ENCODE data around the gene FLT3LG. TPM values are rescaled to one million over a fixed set of nuclear protein-coding genes. Genes with fewer than 3 reads are reported as not detected.

FLT3LG gene
- total RNA-seq, 4 donors from 2014 or later = 3.7 to 19.4 (median 4.1) TPM; not detected in 1

DNA sequence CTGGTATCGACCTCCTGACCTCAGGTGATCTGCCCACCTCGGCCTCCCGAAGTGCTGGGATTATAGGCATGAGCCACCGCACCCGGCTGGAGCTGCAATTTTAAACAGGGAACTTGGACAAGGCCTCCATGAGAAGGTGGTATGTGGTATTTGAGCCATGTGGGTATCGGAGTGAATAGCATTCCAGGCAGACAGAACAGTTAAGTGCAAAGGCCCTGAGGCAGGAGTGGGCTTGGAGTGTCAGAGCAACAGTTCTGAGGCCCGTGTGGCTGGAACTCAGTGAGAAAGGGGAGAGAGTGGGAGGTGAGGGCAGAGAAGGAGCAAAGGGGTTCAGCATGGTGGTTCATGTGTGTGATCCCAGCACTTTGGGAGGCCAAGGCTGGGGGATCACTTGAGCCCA lies 56.7 kb downstream of the FLT3LG start:
- no peak for TF ChIP-seq POLR2A (IDR thresholded peaks at IDR 0.05)
- TF ChIP-seq, protein P1, sequence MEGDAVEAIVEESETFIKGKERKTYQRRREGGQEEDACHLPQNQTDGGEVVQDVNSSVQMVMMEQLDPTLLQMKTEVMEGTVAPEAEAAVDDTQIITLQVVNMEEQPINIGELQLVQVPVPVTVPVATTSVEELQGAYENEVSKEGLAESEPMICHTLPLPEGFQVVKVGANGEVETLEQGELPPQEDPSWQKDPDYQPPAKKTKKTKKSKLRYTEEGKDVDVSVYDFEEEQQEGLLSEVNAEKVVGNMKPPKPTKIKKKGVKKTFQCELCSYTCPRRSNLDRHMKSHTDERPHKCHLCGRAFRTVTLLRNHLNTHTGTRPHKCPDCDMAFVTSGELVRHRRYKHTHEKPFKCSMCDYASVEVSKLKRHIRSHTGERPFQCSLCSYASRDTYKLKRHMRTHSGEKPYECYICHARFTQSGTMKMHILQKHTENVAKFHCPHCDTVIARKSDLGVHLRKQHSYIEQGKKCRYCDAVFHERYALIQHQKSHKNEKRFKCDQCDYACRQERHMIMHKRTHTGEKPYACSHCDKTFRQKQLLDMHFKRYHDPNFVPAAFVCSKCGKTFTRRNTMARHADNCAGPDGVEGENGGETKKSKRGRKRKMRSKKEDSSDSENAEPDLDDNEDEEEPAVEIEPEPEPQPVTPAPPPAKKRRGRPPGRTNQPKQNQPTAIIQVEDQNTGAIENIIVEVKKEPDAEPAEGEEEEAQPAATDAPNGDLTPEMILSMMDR (IDR thresholded peaks at IDR 0.05) = no peak
- H3K27me3 ChIP-seq = no peaks in the 10 kb centered on the region
- no peaks in the 10 kb centered on the region for H3K4me1 ChIP-seq
- no peak overlapping the region for H3K27ac ChIP-seq
- no peaks in the 10 kb centered on the region for H3K9me3 ChIP-seq
- no peak for DNase-seq
- intact Hi-C loops (cut with DNase I; ENCODE audit: low total_unique reads) = no loop called here
- no peak overlapping the region for H3K4me3 ChIP-seq
- H3K36me3 ChIP-seq = no peaks in the 10 kb centered on the region

DNA sequence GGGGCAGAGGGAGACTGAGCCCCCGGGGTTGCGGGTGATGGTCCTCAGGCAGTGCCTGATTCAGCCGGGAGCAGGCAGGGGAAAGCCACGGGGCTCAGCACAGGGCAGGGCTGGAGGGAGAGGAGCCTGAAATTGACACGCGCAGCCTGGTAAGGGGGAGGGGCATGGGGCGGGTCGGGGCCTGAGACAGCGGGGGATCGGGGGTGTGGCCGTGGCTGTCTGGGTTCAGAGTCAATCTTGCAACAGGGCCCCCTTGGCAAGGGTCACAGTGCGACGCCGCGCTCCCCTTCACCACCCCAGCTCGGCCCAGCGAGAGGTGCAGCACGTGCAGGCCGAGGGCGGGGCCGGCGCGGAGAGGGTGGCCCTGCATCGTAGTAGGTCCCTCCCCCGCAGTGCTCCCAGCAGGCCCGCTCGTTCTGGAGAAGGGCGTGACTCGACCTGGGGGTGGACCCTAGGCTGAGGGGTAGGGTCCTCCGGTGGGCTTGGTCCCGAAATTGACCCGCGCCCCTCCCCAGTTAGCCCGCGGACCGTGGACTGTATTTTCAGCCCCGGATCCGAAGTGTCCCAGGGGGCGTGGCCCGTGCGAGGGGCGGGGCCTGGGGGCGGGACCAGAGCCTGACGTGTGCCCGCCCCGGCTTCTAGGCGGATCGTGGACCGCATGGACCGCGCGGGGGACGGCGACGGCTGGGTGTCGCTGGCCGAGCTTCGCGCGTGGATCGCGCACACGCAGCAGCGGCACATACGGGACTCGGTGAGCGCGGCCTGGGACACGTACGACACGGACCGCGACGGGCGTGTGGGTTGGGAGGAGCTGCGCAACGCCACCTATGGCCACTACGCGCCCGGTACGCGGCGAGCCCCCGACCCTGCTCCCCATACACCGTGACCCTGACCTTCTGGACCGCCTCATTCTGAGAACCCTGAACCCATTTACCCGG lies 59.8 kb downstream of the FLT3LG start:
- H3K27ac ChIP-seq = peak overlapping the region in 1 of 2 donors; percentile 9
- H3K4me3 ChIP-seq = peak overlapping the region; percentile 35 to 49
- no peaks in the 10 kb centered on the region for H3K9me3 ChIP-seq
- no peaks in the 10 kb centered on the region for H3K36me3 ChIP-seq
- H3K27me3 ChIP-seq = no peaks in the 10 kb centered on the region
- intact Hi-C loops (cut with DNase I; ENCODE audit: low total_unique reads) = no loop called here
- peak; percentile 69 to 79 for DNase-seq
- no peaks in the 10 kb centered on the region for H3K4me1 ChIP-seq
- TF ChIP-seq POLR2A (IDR thresholded peaks at IDR 0.05) = no peak
- TF ChIP-seq, protein P1 (IDR thresholded peaks at IDR 0.05) = peak in 2 of 4 experiments; percentile 20 to 29

DNA sequence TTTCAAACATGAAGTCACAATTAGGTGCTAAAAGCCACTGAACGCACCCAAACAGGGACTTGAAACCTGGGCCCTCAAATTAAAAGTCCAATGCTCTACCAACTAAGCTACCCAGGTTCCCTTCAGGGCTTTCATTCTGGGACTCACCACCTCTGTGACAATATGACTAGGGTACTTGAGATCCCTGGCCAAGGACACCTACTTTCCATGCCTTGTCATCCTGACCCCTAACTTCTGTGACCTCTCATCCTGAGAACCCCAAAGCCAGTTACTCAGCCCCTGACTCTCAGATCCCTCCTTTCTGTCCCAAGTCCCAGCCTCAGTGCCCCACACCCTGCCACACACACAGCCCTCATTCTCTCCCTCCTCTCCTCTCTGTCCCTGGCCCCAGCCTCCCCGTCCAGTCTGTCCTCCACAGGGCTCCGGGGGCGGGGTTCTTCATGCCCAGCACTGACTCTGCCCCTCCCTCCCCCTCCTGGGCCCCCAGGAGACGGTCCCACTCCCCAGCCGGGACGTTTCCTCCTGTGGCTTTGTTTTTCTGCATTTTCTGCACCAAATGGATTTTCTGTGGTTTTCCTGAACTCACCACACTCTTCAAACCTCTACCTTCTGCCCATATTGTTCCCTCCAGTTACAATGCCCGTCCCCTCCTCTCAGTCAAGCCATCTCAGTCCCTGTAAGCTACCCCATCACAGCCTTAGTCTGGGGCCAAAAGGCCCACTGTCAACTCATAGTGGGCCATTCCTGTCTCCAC lies 60.8 kb downstream of the FLT3LG start:
- Histone ChIP-seq H3K9me3 (no peaks in the 10 kb centered on the region), H3K27me3 (no peaks in the 10 kb centered on the region), H3K36me3 (no peaks in the 10 kb centered on the region), H3K4me1 (no peaks in the 10 kb centered on the region), H3K27ac (no peak overlapping the region), H3K4me3 (peak overlapping the region in 1 of 2 donors; percentile 35)
- no peak for DNase-seq
- no peak for TF ChIP-seq POLR2A (IDR thresholded peaks at IDR 0.05)
- TF ChIP-seq, protein P1 (IDR thresholded peaks at IDR 0.05) = no peak
- intact Hi-C loops (cut with DNase I; ENCODE audit: low total_unique reads) = no loop called here

MicroRNAs encoded within 50 kb of the gene (microRNA counts, 767-probe panel; counts per million panel counts)
- 7,654 to 9,449 counts per million in 2 donors for microRNA hsa-miR-150-5p

Small RNA genes within 50 kb of the gene (microRNA-seq; reads per million reads assigned to microRNA genes)
- gene MIR150 (ENCODE audit: borderline microRNAs expressed, borderline replicate concordance) = 584 reads per million, percentile 77 among the genes with 10 or more reads in this experiment

Small RNA genes within 50 kb of the gene (small RNA-seq; reads per million reads assigned to genes)
- gene COX6CP7 (not detected), gene MIR150 (14.8 reads per million, percentile 90 among the genes with 10 or more reads in this experiment), gene SNORD32A (not detected), gene SNORD33 (not detected), gene SNORD34 (not detected), gene SNORD35A (not detected), gene SNORD35B (not detected)

Other genes starting within 250 kb of the FLT3LG start
- gene SLC6A16, start 149.0 kb upstream of the FLT3LG start, total RNA-seq = 1 to 10 TPM in 1 of 4 donors, under 1 TPM in 2, not detected in 1; 0.55 to 7.5 (median 0.88) TPM
- 10 to 100 TPM in 1 of 4 donors, 1 to 10 TPM in 3; 4.4 to 11.0 (median 7.8) TPM for gene CD37, start 138.8 kb upstream of the FLT3LG start, total RNA-seq
- 10 to 100 TPM; 21.8 to 83.2 (median 48.5) TPM for gene TEAD2, start 111.8 kb upstream of the FLT3LG start, total RNA-seq
- 1 to 10 TPM in 1 of 4 donors, not detected in 3; 1.3 TPM for gene DKKL1, start 110.3 kb upstream of the FLT3LG start, total RNA-seq
- under 1 TPM in 1 of 4 donors, not detected in 3; 0.55 TPM for gene KASH5, start 86.0 kb upstream of the FLT3LG start, total RNA-seq
- not detected for gene PTH2, start 50.8 kb upstream of the FLT3LG start, total RNA-seq
- gene GFY, start 48.8 kb upstream of the FLT3LG start, total RNA-seq = not detected
- gene SLC17A7, start 32.7 kb upstream of the FLT3LG start, total RNA-seq = 1 to 10 TPM in 3 of 4 donors, not detected in 1; 1.3 to 5.6 (median 1.9) TPM
- 10 to 100 TPM; 31.2 to 70.2 (median 46.5) TPM for gene PIH1D1, start 22.4 kb upstream of the FLT3LG start, total RNA-seq
- gene ALDH16A1, start 21.0 kb upstream of the FLT3LG start, total RNA-seq = 10 to 100 TPM; 13.5 to 40.8 (median 34.5) TPM
- 1,000 to 10,000 TPM; 1,462 to 5,863 (median 3,544) TPM for gene RPL13A, start 13.4 kb downstream of the FLT3LG start, total RNA-seq
- gene RPS11, start 22.2 kb downstream of the FLT3LG start, total RNA-seq = over 10,000 TPM in 1 of 4 donors, 1,000 to 10,000 TPM in 3; 2,160 to 10,624 (median 5,235) TPM
- gene FCGRT, start 38.4 kb downstream of the FLT3LG start, total RNA-seq = 100 to 1,000 TPM; 151 to 226 (median 201) TPM
- 10 to 100 TPM; 14.3 to 71.1 (median 41.4) TPM for gene RCN3, start 53.8 kb downstream of the FLT3LG start, total RNA-seq
- gene NOSIP, start 106.3 kb downstream of the FLT3LG start, total RNA-seq = 100 to 1,000 TPM in 1 of 4 donors, 10 to 100 TPM in 3; 29.0 to 347 (median 65.4) TPM
- 1 to 10 TPM in 1 of 4 donors, under 1 TPM in 1, not detected in 2; 0.95 to 1.4 TPM for gene PRRG2, start 107.1 kb downstream of the FLT3LG start, total RNA-seq
- 10 to 100 TPM in 2 of 4 donors, 1 to 10 TPM in 2; 2.6 to 63.1 (median 8.6) TPM for gene PRR12, start 117.0 kb downstream of the FLT3LG start, total RNA-seq
- gene RRAS, start 165.9 kb downstream of the FLT3LG start, total RNA-seq = 100 to 1,000 TPM in 1 of 4 donors, 10 to 100 TPM in 3; 17.1 to 106 (median 47.7) TPM
- 10 to 100 TPM in 3 of 4 donors, 1 to 10 TPM in 1; 8.8 to 76.9 (median 11.4) TPM for gene SCAF1, start 168.0 kb downstream of the FLT3LG start, total RNA-seq
- 100 to 1,000 TPM in 1 of 4 donors, 10 to 100 TPM in 2, 1 to 10 TPM in 1; 8.2 to 106 (median 63.9) TPM for gene IRF3, start 191.6 kb downstream of the FLT3LG start, total RNA-seq
- 10 to 100 TPM in 1 of 4 donors, 1 to 10 TPM in 3; 3.1 to 23.8 (median 3.5) TPM for gene BCL2L12, start 191.7 kb downstream of the FLT3LG start, total RNA-seq
- gene PRMT1, start 203.1 kb downstream of the FLT3LG start, total RNA-seq = 100 to 1,000 TPM in 3 of 4 donors, 10 to 100 TPM in 1; 78.5 to 274 (median 217) TPM
- gene ADM5, start 215.4 kb downstream of the FLT3LG start, total RNA-seq = 1 to 10 TPM in 3 of 4 donors, not detected in 1; 1.3 to 6.0 (median 1.5) TPM
- 10 to 100 TPM in 2 of 4 donors, 1 to 10 TPM in 2; 1.5 to 26.6 (median 12.2) TPM for gene CPT1C, start 216.9 kb downstream of the FLT3LG start, total RNA-seq

All from uterus (tissue), 4 donors.